H1 (cell line): Measurements from ENCODE around the gene MAB21L3. TPM values are rescaled to one million over a fixed set of nuclear protein-coding genes. Genes with fewer than 3 reads are reported as not detected.

Source experiments
- CTCF ChIA-PET: fragments of 300-600 bp; sonication (Branson Sonifier 250); formaldehyde crosslinking; loops from one replicate; lab custom pipeline; 2021; ENCODE audit not compliant: partially characterized antibody; lab: Charles Lee
- POLR2A ChIA-PET: fragments of 300-600 bp; sonication (Branson Sonifier 250); formaldehyde crosslinking; loops from one replicate; lab custom pipeline; 2021; ENCODE audit warnings: inconsistent platforms; ENCODE audit not compliant: partially characterized antibody; lab: Charles Lee
- DNase-seq, 2 experiments: peaks; one replicate each; pipeline versions ENCODE4 v3.0.0 to v3.0.0-alpha.2; 2010 to 2022; ENCODE audit warnings: low spot score in 2 of 2, low read depth in 1 of 2, mixed read lengths in 1 of 2
- FAIRE-seq: peaks from 2 replicates; lab custom pipeline; 2011; peaks lifted over from hg19 to GRCh38; lab: Jason Lieb, UNC
- H2AFZ ChIP-seq: 2 replicates; pipeline ENCODE4 v1.8.1; 2012; ENCODE audit warnings: low read length, inconsistent platforms
- H2AK5ac ChIP-seq: 2 replicates; pipeline ENCODE4 v1.6.1; 2013; ENCODE audit warnings: low read depth, low read length
- H2BK120ac ChIP-seq: replicated peaks from 2 replicates; pipeline ENCODE3; 2013; ENCODE audit warnings: low read depth, low read length, inconsistent platforms
- H2BK12ac ChIP-seq: 2 replicates; pipeline ENCODE4 v1.6.1; 2013; ENCODE audit warnings: low read depth, low read length
- H2BK15ac ChIP-seq: 2 replicates; pipeline ENCODE4 v1.6.1; 2013; ENCODE audit warnings: low read length
- H2BK20ac ChIP-seq: 2 replicates; pipeline ENCODE4 v1.6.1; 2013; ENCODE audit warnings: low read length
- H2BK5ac ChIP-seq: 2 replicates; pipeline ENCODE4 v1.6.1; 2013; ENCODE audit warnings: low read depth, low read length
- H3K14ac ChIP-seq: 2 replicates; pipeline ENCODE4 v1.6.1; 2013; ENCODE audit warnings: inconsistent platforms; ENCODE audit not compliant: insufficient read length
- H3K18ac ChIP-seq: 2 replicates; pipeline ENCODE4 v1.6.1; 2013; ENCODE audit warnings: low read length; ENCODE audit errors: extremely low read depth
- H3K23ac ChIP-seq: 2 replicates; pipeline ENCODE4 v1.6.1; 2013; ENCODE audit warnings: inconsistent platforms; ENCODE audit not compliant: insufficient read length
- H3K23me2 ChIP-seq: 2 replicates; pipeline ENCODE4 v1.6.1; 2013; ENCODE audit warnings: low read depth, low read length
- H3K27ac ChIP-seq: 2 replicates; pipeline ENCODE4 v1.6.1; 2011; ENCODE audit warnings: low read depth, low read length, inconsistent platforms
- H3K27me3 ChIP-seq, 4 experiments: replicated peaks in 1 of 4; 1 replicate in 1 of 4; 2 replicates in 3 of 4; pipeline versions ENCODE4 v1.6.1 to v1.8.1; 2011 to 2013; ENCODE audit warnings: low read length in 3 of 4, mild to moderate bottlenecking in 3 of 4, inconsistent platforms in 2 of 4, mixed read lengths in 2 of 4, moderate library complexity in 1 of 4; ENCODE audit not compliant: control insufficient read depth in 3 of 4, insufficient read depth in 3 of 4; ENCODE audit errors: extremely low read depth in 1 of 4
- H3K36me3 ChIP-seq, 4 experiments: 2 replicates each; pipeline versions ENCODE4 v1.6.1 to v1.8.1; 2011 to 2013; ENCODE audit warnings: mild to moderate bottlenecking in 4 of 4, low read length in 3 of 4, moderate library complexity in 2 of 4, control low read depth in 1 of 4, inconsistent platforms in 1 of 4; ENCODE audit not compliant: insufficient read depth in 4 of 4, control insufficient read depth in 2 of 4
- H3K4ac ChIP-seq: replicated peaks from 2 replicates; pipeline ENCODE3; 2013; ENCODE audit warnings: low read length, low read depth, mixed read lengths, inconsistent platforms; ENCODE audit not compliant: insufficient read length
- H3K4me1 ChIP-seq, 4 experiments: replicated peaks in 1 of 4; 1 replicate in 1 of 4; 2 replicates in 3 of 4; pipeline versions ENCODE4 v1.6.1 to v1.8.1; 2011 to 2013; ENCODE audit warnings: low read length in 3 of 4, inconsistent platforms in 2 of 4, mixed read lengths in 1 of 4; ENCODE audit not compliant: insufficient read depth in 4 of 4, control insufficient read depth in 3 of 4
- H3K4me2 ChIP-seq, 2 experiments: 2 replicates each; pipeline versions ENCODE4 v1.6.1 to v1.8.1; 2011 to 2013; ENCODE audit warnings: low read depth in 2 of 2, low read length in 2 of 2, control low read depth in 1 of 2, inconsistent platforms in 1 of 2, mild to moderate bottlenecking in 1 of 2; ENCODE audit not compliant: insufficient read depth in 1 of 2
- H3K4me3 ChIP-seq, 4 experiments: fragments of 200-600, 300-600 bp in 1 of 4; sonication (generic), shearing (Covaris generic), sonication (Bioruptor Twin) in 1 of 4; 2 replicates each; pipeline versions ENCODE4 v1.5.1 to v1.8.1; 2011 to 2016; ENCODE audit warnings: low read length in 4 of 4, low read depth in 3 of 4, control low read depth in 2 of 4, inconsistent platforms in 2 of 4, mild to moderate bottlenecking in 2 of 4, mixed read lengths in 1 of 4, moderate library complexity in 1 of 4; ENCODE audit not compliant: insufficient read depth in 2 of 4; ENCODE audit errors: extremely low read depth in 1 of 4
- H3K56ac ChIP-seq: replicated peaks from 2 replicates; pipeline ENCODE3; 2013; ENCODE audit warnings: low read depth, mild to moderate bottlenecking, mixed read lengths, low read length, inconsistent platforms; ENCODE audit not compliant: insufficient read length
- H3K79me1 ChIP-seq: 2 replicates; pipeline ENCODE4 v1.6.1; 2013; ENCODE audit warnings: low read depth, low read length, control low read depth
- H3K79me2 ChIP-seq, 2 experiments: 2 replicates each; pipeline versions ENCODE4 v1.6.1 to v1.8.1; 2012 to 2013; ENCODE audit warnings: low read length in 2 of 2, mild to moderate bottlenecking in 2 of 2, inconsistent platforms in 1 of 2; ENCODE audit not compliant: insufficient read depth in 2 of 2, control insufficient read depth in 1 of 2
- H3K9ac ChIP-seq, 4 experiments: replicated peaks in 1 of 4; 1 replicate in 1 of 4; 2 replicates in 3 of 4; pipeline versions ENCODE4 v1.6.1 to v1.8.1; 2011 to 2013; ENCODE audit warnings: low read depth in 3 of 4, low read length in 3 of 4, control low read depth in 2 of 4, mild to moderate bottlenecking in 2 of 4, moderate library complexity in 2 of 4, inconsistent platforms in 1 of 4; ENCODE audit errors: extremely low read depth in 1 of 4
- H3K9me3 ChIP-seq, 2 experiments: 2 replicates each; pipeline versions ENCODE4 v1.6.1 to v1.8.1; 2012 to 2013; ENCODE audit warnings: mild to moderate bottlenecking in 2 of 2, moderate library complexity in 2 of 2, control low read depth in 1 of 2, inconsistent platforms in 1 of 2, low read depth in 1 of 2, low read length in 1 of 2, mixed read lengths in 1 of 2; ENCODE audit not compliant: insufficient read depth in 2 of 2
- H4K20me1 ChIP-seq, 2 experiments: replicated peaks in 1 of 2; 2 replicates each; pipeline versions ENCODE3 to v1.8.1; 2011 to 2013; ENCODE audit warnings: inconsistent platforms in 2 of 2, low read length in 2 of 2, mild to moderate bottlenecking in 1 of 2; ENCODE audit not compliant: insufficient read depth in 2 of 2, control insufficient read depth in 1 of 2
- H4K5ac ChIP-seq: 2 replicates; pipeline ENCODE4 v1.6.1; 2013; ENCODE audit warnings: low read length, low read depth, mixed read lengths, inconsistent platforms; ENCODE audit not compliant: insufficient read length
- H4K8ac ChIP-seq: 2 replicates; pipeline ENCODE4 v1.8.0; 2013; ENCODE audit warnings: mild to moderate bottlenecking, moderate library complexity, low read length, inconsistent platforms; ENCODE audit not compliant: insufficient read depth; ENCODE audit errors: extremely low read depth
- H4K91ac ChIP-seq: replicated peaks from 2 replicates; pipeline ENCODE3; 2013; ENCODE audit warnings: low read length, mixed read lengths, inconsistent platforms; ENCODE audit not compliant: insufficient read length
- NANOG ChIP-seq: IDR thresholded peaks from 2 replicates; pipeline ENCODE4 v1.6.1; 2011; ENCODE audit warnings: low read length, low read depth, mild to moderate bottlenecking, inconsistent platforms; ENCODE audit not compliant: insufficient read depth, poor library complexity, severe bottlenecking
- WGBS, 2 experiments: shearing (Covaris generic) in 1 of 2; methylation state at CpG; one replicate each; pipeline versions ENCODE4 v1.1.6 to v1.1.7; 2013 to 2015; ENCODE audit warnings: low lambda C conversion rate in 2 of 2, mixed read lengths in 2 of 2, inconsistent platforms in 1 of 2, low coverage in 1 of 2, missing lambda C conversion rate in 1 of 2; ENCODE audit not compliant: insufficient replicate concordance in 2 of 2, insufficient coverage in 1 of 2, insufficient read length in 1 of 2; ENCODE audit errors: extremely low coverage in 1 of 2, missing lambda C conversion rate in 1 of 2; 5-methylcytosine and 5-hydroxymethylcytosine counted together
- polyA plus RNA-seq, 7 experiments: library from polyadenylated mRNA; depleted of rRNA in 3 of 7; stranded (reverse) in 5 of 7; unstranded in 2 of 7; fragments of >200 nt in 5 of 7; fragments of 200-250 nt in 2 of 7; gene quantifications; 1 replicate in 5 of 7; 2 replicates in 1 of 7; 4 replicates in 1 of 7; pipeline versions ENCODE4 v1.2.1 to v1.2.3, GENCODE V29; 2011 to 2013; ENCODE audit warnings: missing spikeins in 2 of 7, mixed read lengths in 2 of 7
- total RNA-seq: library from RNA; stranded (reverse); fragmentation: NEBNext Ultra II Directional; extraction: Animal tissue kit (Norgen Biotek cat#: 25700); gene quantifications from 2 replicates; pipeline ENCODE4 v1.2.1, GENCODE V29; 2021

MAB21L3 gene
- total and polyA plus RNA-seq, 2 of the 8 experiments (the other 6 are each of a cell fraction or from before 2014, with no cell fraction given), result not detected

DNA sequence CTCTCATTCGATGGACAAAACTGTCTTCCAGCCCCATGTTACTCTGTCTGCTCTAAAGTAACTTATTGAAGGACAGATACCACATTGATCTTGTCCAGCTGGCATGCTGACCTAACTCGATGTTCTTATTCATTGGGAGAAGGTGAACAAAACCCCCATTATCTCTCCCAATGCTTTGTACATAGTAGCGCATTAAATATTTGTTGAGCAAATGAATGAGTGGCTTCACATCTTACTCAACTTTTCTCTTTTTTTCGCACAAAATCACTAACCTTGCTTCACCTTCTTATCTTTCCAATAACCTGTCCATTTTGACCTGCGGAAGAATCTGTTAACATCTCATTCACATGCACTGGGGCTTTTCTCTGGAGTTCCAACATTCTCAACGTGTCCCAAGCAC lies 18.3 kb downstream of the MAB21L3 start:
- Histone ChIP-seq H3K18ac (no peak overlapping the region), H3K9me3 (no peaks in the 10 kb centered on the region), H3K14ac (no peak overlapping the region), H3K27me3 (no peaks in the 10 kb centered on the region; a peak in 1 of 7 replicates), H3K4me1 (no peaks in the 10 kb centered on the region), H3K36me3 (no peaks in the 10 kb centered on the region), H4K5ac (no peak overlapping the region), H2AFZ (no peak overlapping the region), H3K23ac (no peak overlapping the region), H3K27ac (no peak overlapping the region), H2BK20ac (no peak overlapping the region), H4K20me1 (no peaks in the 10 kb centered on the region), H2BK15ac (no peak overlapping the region), H4K91ac (no peak overlapping the region), H4K8ac (no peak overlapping the region), H2BK5ac (no peak overlapping the region), H3K56ac (no peak overlapping the region), H2BK120ac (no peak overlapping the region), H3K4me2 (no peak overlapping the region), H3K4me3 (no peak overlapping the region), H2BK12ac (no peak overlapping the region), H3K23me2 (no peaks in the 10 kb centered on the region; the same call in 1 of the 2 replicates), H3K4ac (no peak overlapping the region), H3K9ac (no peak overlapping the region), H3K79me1 (no peaks in the 10 kb centered on the region), H2AK5ac (no peak overlapping the region), H3K79me2 (no peaks in the 10 kb centered on the region)
- WGBS, 2 experiments, result 89% methylated on average over 6 of the region's 6 CpGs; no CpG with 5 or more reads in 1 of the 2 experiments
- ChIA-PET CTCF (interaction anchor here (1.0 kb wide), 1 partner anchor 10 kb away, joined by 3 read pairs; no protein-coding TSS in a partner anchor), POLR2A (no interaction called here)
- no peak for TF ChIP-seq NANOG
- DNase-seq (no peak), FAIRE-seq (no peak)
